HCT116 (cell line): ENCODE data around the gene OPHN1. TPM values are rescaled to one million over a fixed set of nuclear protein-coding genes. Genes with fewer than 3 reads are reported as not detected.

Experiments used
- ATAC-seq: fragments of 200-7000 bp; cut with Tn5 transposase; 2 replicates; pipeline ENCODE4 v1.9.1; 2020; ENCODE audit warnings: mild to moderate bottlenecking, moderate library complexity
- BruUV-seq: library from RNA; stranded (reverse); fragments of 400-500 nt; replicated peaks from 2 replicates; lab custom pipeline; 2021; lab: Mats Ljungman, UMichigan
- CTCF ChIA-PET: fragments of 300-600 bp; sonication (Branson Sonifier 250); formaldehyde crosslinking; loops from one replicate; lab custom pipeline; 2021; ENCODE audit warnings: antibody characterized with exemption; lab: Charles Lee
- POLR2A ChIA-PET: fragments of 300-600, 350-600 bp; sonication (Branson Sonifier 250); formaldehyde crosslinking; loops from one replicate; lab custom pipeline; 2021; ENCODE audit warnings: antibody characterized with exemption; lab: Charles Lee
- RAD21 ChIA-PET, 2 experiments: fragments of 300-600 bp; sonication (Branson Sonifier 250); formaldehyde crosslinking; loops; one replicate each; lab custom pipeline; 2023; ENCODE audit warnings: low total read pairs in 2 of 2; ENCODE audit not compliant: uncharacterized antibody in 2 of 2, unreplicated experiment in 2 of 2, low non-redundant PET in 1 of 2; lab: Charles Lee
- DNase-seq: peaks from one replicate; pipeline ENCODE4 v3.0.0-alpha.2; 2010; ENCODE audit warnings: low read depth, low spot score
- H2AFZ ChIP-seq: fragments of 200-600 bp; shearing (Covaris generic), sonication (generic); 2 replicates; pipeline ENCODE4 v1.6.1; 2017; ENCODE audit warnings: low read depth, mixed run types, mixed read lengths, antibody characterized with exemption, low read length; ENCODE audit not compliant: poor library complexity, severe bottlenecking
- H3K27ac ChIP-seq: 2 replicates; pipeline ENCODE4 v1.5.1; 2012; ENCODE audit warnings: low read depth, low read length
- H3K27me3 ChIP-seq: fragments of 200-600 bp; sonication (generic); 2 replicates; pipeline ENCODE4 v1.6.1; 2016; ENCODE audit warnings: mixed run types, low read length, mixed read lengths; ENCODE audit not compliant: insufficient read depth
- H3K36me3 ChIP-seq, 2 experiments: fragments of 200-500 bp in 1 of 2; fragments of 200-600 bp in 1 of 2; sonication (Bioruptor generic) in 1 of 2; sonication (generic) in 1 of 2; 2 replicates each; pipeline versions ENCODE4 v1.5.1 to v1.6.1; 2014 to 2016; ENCODE audit warnings: low read length in 2 of 2, inconsistent platforms in 1 of 2, mixed read lengths in 1 of 2, mixed run types in 1 of 2; ENCODE audit not compliant: insufficient read depth in 2 of 2, control insufficient read depth in 1 of 2
- H3K4me1 ChIP-seq, 2 experiments: fragments of 200-600 bp in 1 of 2; sonication (generic) in 1 of 2; 2 replicates each; pipeline versions ENCODE4 v1.5.1 to v1.6.1; 2012 to 2017; ENCODE audit warnings: low read length in 2 of 2, inconsistent platforms in 1 of 2, mild to moderate bottlenecking in 1 of 2, mixed read lengths in 1 of 2, mixed run types in 1 of 2, moderate library complexity in 1 of 2; ENCODE audit not compliant: insufficient read depth in 2 of 2, control insufficient read depth in 1 of 2
- H3K4me2 ChIP-seq: fragments of 200-600 bp; sonication (generic); 2 replicates; pipeline ENCODE4 v1.6.1; 2017; ENCODE audit warnings: mixed run types, low read length, mixed read lengths
- H3K4me3 ChIP-seq, 2 experiments: fragments of 200-600 bp in 1 of 2; sonication (generic) in 1 of 2; replicated peaks in 1 of 2; 2 replicates each; pipeline ENCODE4 v1.5.1; 2011 to 2016; ENCODE audit warnings: low read length in 2 of 2, control low read depth in 1 of 2, low read depth in 1 of 2, mild to moderate bottlenecking in 1 of 2, mixed read lengths in 1 of 2, mixed run types in 1 of 2
- H3K79me2 ChIP-seq: fragments of 200-600 bp; sonication (generic); 2 replicates; pipeline ENCODE4 v1.6.1; 2017; ENCODE audit warnings: mild to moderate bottlenecking, mixed run types, low read length, moderate library complexity, mixed read lengths; ENCODE audit not compliant: insufficient read depth
- H3K9ac ChIP-seq: fragments of 200-600 bp; sonication (generic); 2 replicates; pipeline ENCODE4 v1.6.1; 2016; ENCODE audit warnings: low read length, mixed read lengths
- H3K9me2 ChIP-seq: fragments of 200-600 bp; sonication (generic), shearing (Covaris generic); 2 replicates; pipeline ENCODE4 v1.6.1; 2017; ENCODE audit warnings: mixed run types, mild to moderate bottlenecking, moderate library complexity; ENCODE audit not compliant: insufficient read depth
- H3K9me3 ChIP-seq, 2 experiments: fragments of 200-500 bp in 1 of 2; fragments of 200-600 bp in 1 of 2; sonication (Bioruptor generic) in 1 of 2; sonication (generic) in 1 of 2; 2 replicates each; pipeline ENCODE4 v1.6.1; 2014 to 2017; ENCODE audit warnings: low read length in 2 of 2, mixed read lengths in 2 of 2, inconsistent platforms in 1 of 2, low read depth in 1 of 2, mild to moderate bottlenecking in 1 of 2, mixed run types in 1 of 2, moderate library complexity in 1 of 2; ENCODE audit not compliant: control insufficient read depth in 1 of 2, insufficient read depth in 1 of 2
- H4K20me1 ChIP-seq: fragments of 200-600 bp; sonication (generic), shearing (Covaris generic); 2 replicates; pipeline ENCODE4 v1.6.1; 2017; ENCODE audit warnings: mixed run types, mild to moderate bottlenecking, moderate library complexity; ENCODE audit not compliant: insufficient read depth
- CEBPB ChIP-seq: IDR thresholded peaks from 2 replicates; pipeline ENCODE4 v1.6.1; 2012; ENCODE audit warnings: low read depth
- EGR1 ChIP-seq: IDR thresholded peaks from 2 replicates; pipeline ENCODE4 v1.6.1; 2012; ENCODE audit warnings: low read depth
- ELF1 ChIP-seq: IDR thresholded peaks from 2 replicates; pipeline ENCODE4 v1.6.1; 2012; ENCODE audit warnings: low read depth, borderline replicate concordance
- EZH2 ChIP-seq: fragments of 200-600 bp; sonication (generic); IDR thresholded peaks from 2 replicates; pipeline ENCODE4 v1.6.1; 2017; ENCODE audit warnings: antibody characterized with exemption, mixed run types
- EZH2phosphoT487 ChIP-seq: fragments of 200-600 bp; IDR thresholded peaks from 2 replicates; pipeline ENCODE4 v1.6.1; 2018; ENCODE audit warnings: antibody characterized with exemption, borderline replicate concordance
- FOSL1 ChIP-seq: IDR thresholded peaks from 2 replicates; pipeline ENCODE4 v1.6.1; 2012; ENCODE audit warnings: low read depth
- JUND ChIP-seq: IDR thresholded peaks from 2 replicates; pipeline ENCODE4 v1.6.1; 2012
- POLR2A ChIP-seq: IDR thresholded peaks from 2 replicates; pipeline ENCODE4 v1.7.0; 2011; ENCODE audit warnings: borderline replicate concordance; ENCODE audit not compliant: insufficient read depth, insufficient read length; ENCODE audit errors: extremely low read depth
- RAD21 ChIP-seq: IDR thresholded peaks from 2 replicates; pipeline ENCODE4 v1.6.1; 2012; ENCODE audit warnings: low read depth, mild to moderate bottlenecking
- REST ChIP-seq: IDR thresholded peaks from 2 replicates; pipeline ENCODE4 v1.6.1; 2012; ENCODE audit warnings: low read depth
- SIN3A ChIP-seq: IDR thresholded peaks from 2 replicates; pipeline ENCODE4 v1.6.1; 2012; ENCODE audit warnings: low read depth
- SP1 ChIP-seq: IDR thresholded peaks from 2 replicates; pipeline ENCODE4 v1.6.1; 2012; ENCODE audit warnings: low read depth
- YY1 ChIP-seq: IDR thresholded peaks from 2 replicates; pipeline ENCODE4 v1.6.1; 2011; ENCODE audit warnings: low read length, low read depth, moderate library complexity, mild to moderate bottlenecking; ENCODE audit not compliant: insufficient replicate concordance; ENCODE audit errors: extremely low read depth
- ZBTB33 ChIP-seq: IDR thresholded peaks from 2 replicates; pipeline ENCODE4 v1.6.1; 2011; ENCODE audit warnings: mild to moderate bottlenecking, low read length, moderate library complexity; ENCODE audit not compliant: insufficient replicate concordance; ENCODE audit errors: extremely low read depth
- ZFX ChIP-seq: fragments of 450-650 bp; IDR thresholded peaks from 2 replicates; pipeline ENCODE4 v1.6.1; 2017
- ZNF274 ChIP-seq: fragments of 200-500 bp; sonication (Bioruptor generic); IDR thresholded peaks from 2 replicates; pipeline ENCODE4 v1.6.1; 2014; ENCODE audit warnings: mild to moderate bottlenecking, low read depth, low read length, inconsistent platforms
- intact Hi-C: fragments of 100-400 bp; cut with micrococcal nuclease; formaldehyde crosslinking; loops from 2 replicates; pipeline ENCODE4 v1.10.0; 2022
- total RNA-seq: library from RNA; stranded (reverse); gene quantifications from one replicate; pipeline ENCODE4 v1.2.1, GENCODE V29; 2021; ENCODE audit not compliant: unreplicated experiment
- TF ChIP-seq, protein P1 (sequence below): IDR thresholded peaks from 2 replicates; pipeline ENCODE4 v1.6.1; 2012
- TF ChIP-seq, protein P2 (sequence below): IDR thresholded peaks from 2 replicates; pipeline ENCODE4 v1.6.1; 2012

Gene OPHN1
- total RNA-seq, 1 experiment from 2014 or later, result 2.9 TPM

DNA sequence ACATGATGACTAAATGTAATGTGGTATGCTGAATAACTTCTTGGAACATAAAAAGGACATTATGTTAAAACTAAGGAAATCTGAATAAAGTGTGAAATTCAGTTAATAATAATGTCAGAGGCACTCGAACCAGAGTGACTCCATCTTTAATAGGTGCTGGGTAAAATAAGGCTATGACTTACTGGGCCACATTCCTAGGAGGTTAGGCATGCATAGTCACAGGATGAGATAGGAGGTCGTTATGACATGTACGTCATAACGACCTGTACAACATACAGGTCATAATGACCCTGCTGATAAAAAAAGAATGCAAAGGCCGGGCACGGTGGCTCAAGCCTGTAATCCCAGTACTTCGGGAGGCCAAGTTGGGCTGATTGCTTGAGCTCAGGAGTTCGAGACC lies 28.9 kb upstream of the OPHN1 start:
- BruUV-seq, result no TSS peak
- DNase-seq, result no peak

More for the DNA sequence above, 28.9 kb upstream of the OPHN1 start:
- Histone ChIP-seq H3K4me2 (peak overlapping the region; percentile 47), H2AFZ (peak overlapping the region; percentile 45), H4K20me1 (no peaks in the 10 kb centered on the region), H3K9me3 (no peaks in the 10 kb centered on the region), H3K79me2 (no peaks in the 10 kb centered on the region), H3K4me3 (no peak overlapping the region), H3K4me1 (peaks cover 0 to 8% of the 10 kb centered on the region in 2 experiments; a peak in 2 of 4 replicates), H3K36me3 (no peaks in the 10 kb centered on the region), H3K9ac (no peak overlapping the region), H3K9me2 (no peaks in the 10 kb centered on the region), H3K27me3 (no peaks in the 10 kb centered on the region), H3K27ac (no peak overlapping the region)
- TF ChIP-seq EZH2phosphoT487 (no peak), POLR2A (no peak), ELF1 (no peak), ZFX (no peak), RAD21 (no peak), JUND (no peak), REST (no peak), FOSL1 (no peak), EZH2 (no peak), ZNF274 (no peak), ZBTB33 (no peak), EGR1 (no peak), SP1 (no peak), YY1 (no peak), SIN3A (no peak), CEBPB (no peak)
- TF ChIP-seq, protein P1, sequence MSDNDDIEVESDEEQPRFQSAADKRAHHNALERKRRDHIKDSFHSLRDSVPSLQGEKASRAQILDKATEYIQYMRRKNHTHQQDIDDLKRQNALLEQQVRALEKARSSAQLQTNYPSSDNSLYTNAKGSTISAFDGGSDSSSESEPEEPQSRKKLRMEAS, result no peak
- TF ChIP-seq, protein P2, sequence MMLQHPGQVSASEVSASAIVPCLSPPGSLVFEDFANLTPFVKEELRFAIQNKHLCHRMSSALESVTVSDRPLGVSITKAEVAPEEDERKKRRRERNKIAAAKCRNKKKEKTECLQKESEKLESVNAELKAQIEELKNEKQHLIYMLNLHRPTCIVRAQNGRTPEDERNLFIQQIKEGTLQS, result no peak
- CTCF ChIA-PET, result interaction anchor here (1.2 kb wide), 1 partner anchor 265 kb away, joined by 10 read pairs; no protein-coding TSS in a partner anchor
- RAD21 ChIA-PET, result no interaction called here
- intact Hi-C loops, result loop anchor here (5.0 kb wide), 1 partner anchor 265 kb away; no protein-coding TSS in a partner anchor
- ATAC-seq, result peak; percentile 58
- POLR2A ChIA-PET, result no interaction called here
